Endodermal cell (in vitro differentiated cells): Measurements from ENCODE around the gene STPG1. TPM values are rescaled to one million over a fixed set of nuclear protein-coding genes. Genes with fewer than 3 reads are reported as not detected.

ENCODE experiments used
- DNase-seq: peaks from one replicate; pipeline ENCODE4 v3.0.0-alpha.2; 2017
- H3K27ac ChIP-seq: 2 replicates; pipeline ENCODE4 v1.5.1; 2013; ENCODE audit warnings: mild to moderate bottlenecking, low read depth, low read length, moderate library complexity
- H3K27me3 ChIP-seq: 2 replicates; pipeline ENCODE4 v1.6.1; 2013; ENCODE audit warnings: mild to moderate bottlenecking, low read length, moderate library complexity; ENCODE audit not compliant: insufficient read depth, control insufficient read depth, poor library complexity, severe bottlenecking
- H3K36me3 ChIP-seq: 2 replicates; pipeline ENCODE4 v1.7.0; 2013; ENCODE audit warnings: mild to moderate bottlenecking, low read length, moderate library complexity; ENCODE audit not compliant: control insufficient read depth, insufficient read depth
- H3K4me1 ChIP-seq: one replicate; pipeline ENCODE4 v1.7.0; 2013; ENCODE audit warnings: low read length; ENCODE audit not compliant: control insufficient read depth, insufficient read depth
- H3K4me3 ChIP-seq: 2 replicates; pipeline ENCODE4 v1.5.1; 2013; ENCODE audit warnings: mild to moderate bottlenecking, low read length, moderate library complexity
- H3K9ac ChIP-seq: 2 replicates; pipeline ENCODE4 v1.6.1; 2013; ENCODE audit warnings: mild to moderate bottlenecking, low read length, moderate library complexity; ENCODE audit not compliant: poor library complexity, severe bottlenecking; ENCODE audit errors: extremely low read depth
- H3K9me3 ChIP-seq: 2 replicates; pipeline ENCODE4 v1.6.1; 2013; ENCODE audit warnings: mild to moderate bottlenecking, low read length, moderate library complexity; ENCODE audit not compliant: control insufficient read depth
- H3K27ac Mint-ChIP-seq: 2 replicates; pipeline ENCODE4 v1.8.0; 2020; ENCODE audit warnings: mixed read lengths
- H3K27me3 Mint-ChIP-seq: 2 replicates; pipeline ENCODE4 v1.8.0; 2021; ENCODE audit warnings: mild to moderate bottlenecking, mixed read lengths; ENCODE audit not compliant: insufficient read depth
- H3K36me3 Mint-ChIP-seq: 2 replicates; pipeline ENCODE4 v1.8.0; 2020; ENCODE audit warnings: low read depth, mixed read lengths
- H3K4me1 Mint-ChIP-seq: 2 replicates; pipeline ENCODE4 v1.8.0; 2020; ENCODE audit warnings: mixed read lengths
- H3K4me3 Mint-ChIP-seq: 2 replicates; pipeline ENCODE4 v1.8.0; 2020; ENCODE audit warnings: mild to moderate bottlenecking, moderate library complexity, mixed read lengths
- H3K9me3 Mint-ChIP-seq: 2 replicates; pipeline ENCODE4 v1.8.0; 2020; ENCODE audit warnings: mild to moderate bottlenecking, mixed read lengths
- CTCF ChIP-seq: fragments of 200-600 bp; sonication (generic); conservative IDR thresholded peaks from 2 replicates; pipeline ENCODE4 v1.5.0; 2021; ENCODE audit warnings: antibody characterized with exemption, mild to moderate bottlenecking
- WGBS, 2 experiments: methylation state at CpG; one replicate each; pipeline versions ENCODE4 v1.1.5 to v1.1.7; 2013; ENCODE audit warnings: missing lambda C conversion rate in 2 of 2, mixed read lengths in 1 of 2; ENCODE audit not compliant: insufficient coverage in 1 of 2, insufficient read length in 1 of 2; 5-methylcytosine and 5-hydroxymethylcytosine counted together
- total RNA-seq, 2 donors: library from RNA; stranded (reverse); fragmentation: NEBNext Ultra II Directional in 1 of 2; extraction: Animal tissue kit (Norgen Biotek cat#: 25700) in 1 of 2; gene quantifications; 2 replicates in 1 of 2; 3 replicates in 1 of 2; pipeline ENCODE4 v1.2.1, GENCODE V29; 2021

STPG1 gene
- total RNA-seq, 2 donors from 2014 or later = 16.6 to 16.9 TPM

GRCh38 chr1:24441996-24442668 is 28.6 kb upstream of the STPG1 start:
- no peaks in the 10 kb centered on the region for H3K4me1 ChIP-seq
- H3K27ac ChIP-seq = no peak overlapping the region
- H3K27me3 ChIP-seq = no peaks in the 10 kb centered on the region
- peaks cover 15% of the 10 kb centered on the region for H3K4me1 Mint-ChIP-seq
- DNase-seq = no peak
- no peaks in the 10 kb centered on the region for H3K36me3 ChIP-seq
- H3K27me3 Mint-ChIP-seq = peaks cover 4% of the 10 kb centered on the region
- H3K4me3 Mint-ChIP-seq = no peak overlapping the region
- H3K9ac ChIP-seq = no peak overlapping the region
- TF ChIP-seq CTCF = no peak
- WGBS, 2 experiments = 96% methylated on average over 11 to 14 of the region's 14 CpGs
- H3K4me3 ChIP-seq = no peak overlapping the region
- no peak overlapping the region for H3K27ac Mint-ChIP-seq
- no peaks in the 10 kb centered on the region for H3K9me3 ChIP-seq
- H3K9me3 Mint-ChIP-seq = no peaks in the 10 kb centered on the region
- H3K36me3 Mint-ChIP-seq = no peaks in the 10 kb centered on the region

GRCh38 chr1:24441480-24441879 is 27.9 kb upstream of the STPG1 start:
- Mint-ChIP-seq H3K9me3 (no peaks in the 10 kb centered on the region), H3K4me1 (peaks cover 15% of the 10 kb centered on the region), H3K27ac (no peak overlapping the region), H3K36me3 (no peaks in the 10 kb centered on the region), H3K4me3 (no peak overlapping the region), H3K27me3 (peaks cover 4% of the 10 kb centered on the region)
- H3K9me3 ChIP-seq = no peaks in the 10 kb centered on the region
- no peak for DNase-seq
- no peaks in the 10 kb centered on the region for H3K36me3 ChIP-seq
- no peak overlapping the region for H3K4me3 ChIP-seq
- no peaks in the 10 kb centered on the region for H3K4me1 ChIP-seq
- H3K27me3 ChIP-seq = no peaks in the 10 kb centered on the region
- no peak overlapping the region for H3K27ac ChIP-seq
- no peak for TF ChIP-seq CTCF
- H3K9ac ChIP-seq = no peak overlapping the region
- 92 to 100% methylated on average over 4 to 7 of the region's 7 CpGs for WGBS, 2 experiments

GRCh38 chr1:24440436-24440835 is 26.9 kb upstream of the STPG1 start:
- WGBS, 2 experiments = 78% methylated on average over 2 of the region's 2 CpGs; no CpG with 5 or more reads in 1 of the 2 experiments
- H3K27me3 Mint-ChIP-seq = peaks cover 4% of the 10 kb centered on the region
- Histone ChIP-seq H3K36me3 (no peaks in the 10 kb centered on the region), H3K9ac (no peak overlapping the region), H3K4me1 (no peaks in the 10 kb centered on the region), H3K27me3 (no peaks in the 10 kb centered on the region), H3K27ac (no peak overlapping the region), H3K9me3 (no peaks in the 10 kb centered on the region), H3K4me3 (no peak overlapping the region)
- no peak for TF ChIP-seq CTCF
- no peaks in the 10 kb centered on the region for H3K36me3 Mint-ChIP-seq
- no peak overlapping the region for H3K27ac Mint-ChIP-seq
- peaks cover 15% of the 10 kb centered on the region for H3K4me1 Mint-ChIP-seq
- H3K4me3 Mint-ChIP-seq = no peak overlapping the region
- no peaks in the 10 kb centered on the region for H3K9me3 Mint-ChIP-seq
- DNase-seq = no peak
